Right hindlimb (tissue), 1 donor: Measurements from ENCODE around the gene ILDR1.

ENCODE experiments used
- DNase-seq: peaks from one replicate; pipeline ENCODE4 v3.0.0-alpha.2; 2018

ILDR1 gene

GRCh38 chr3:122014741-122015140 is 7.3 kb downstream of the ILDR1 start:
- no peak for DNase-seq

GRCh38 chr3:122013448-122013925 is 8.6 kb downstream of the ILDR1 start:
- DNase-seq = no peak

- DNase-seq = no peak
Measured at GRCh38 chr3:122012821-122013220, 9.2 kb downstream of the ILDR1 start.

- DNase-seq = no peak
Measured at GRCh38 chr3:122011396-122011795, 10.7 kb downstream of the ILDR1 start.

GRCh38 chr3:122010506-122010905 is 11.5 kb downstream of the ILDR1 start:
- no peak for DNase-seq

GRCh38 chr3:122008166-122008565 is 13.9 kb downstream of the ILDR1 start:
- DNase-seq = no peak

- DNase-seq = no peak
Measured at GRCh38 chr3:122006267-122006666, 15.8 kb downstream of the ILDR1 start.

GRCh38 chr3:122004991-122005565 is 17.0 kb downstream of the ILDR1 start:
- no peak for DNase-seq

- DNase-seq = no peak
Measured at GRCh38 chr3:122004107-122004506, 17.9 kb downstream of the ILDR1 start.

GRCh38 chr3:122003606-122004005 is 18.4 kb downstream of the ILDR1 start:
- DNase-seq = no peak

GRCh38 chr3:122003112-122003511 is 18.9 kb downstream of the ILDR1 start:
- DNase-seq = no peak

- no peak for DNase-seq
Measured at GRCh38 chr3:122002611-122003010, 19.4 kb downstream of the ILDR1 start.

- no peak for DNase-seq
Measured at GRCh38 chr3:122001892-122002291, 20.2 kb downstream of the ILDR1 start.

- no peak for DNase-seq
Measured at GRCh38 chr3:122000936-122001605, 21.0 kb downstream of the ILDR1 start.

- no peak for DNase-seq
Measured at GRCh38 chr3:121999931-122000330, 22.1 kb downstream of the ILDR1 start.

GRCh38 chr3:121998611-121999473 is 23.2 kb downstream of the ILDR1 start:
- no peak for DNase-seq

GRCh38 chr3:121998030-121998580 is 23.9 kb downstream of the ILDR1 start:
- no peak for DNase-seq

- DNase-seq = no peak
Measured at GRCh38 chr3:121997372-121997771, 24.7 kb downstream of the ILDR1 start.

GRCh38 chr3:121996441-121996840 is 25.6 kb downstream of the ILDR1 start:
- DNase-seq = no peak

GRCh38 chr3:121995161-121996137 is 26.6 kb downstream of the ILDR1 start:
- peak; percentile 38 for DNase-seq

- no peak for DNase-seq
Measured at GRCh38 chr3:121994551-121994950, 27.5 kb downstream of the ILDR1 start.
